ENCODE results near the gene NUP210L. TPM values are rescaled to one million over a fixed set of nuclear protein-coding genes. Genes with fewer than 3 reads are reported as not detected.
A peak's percentile ranks its signal among the peaks of the same experiment; 100 is the strongest.

The NUP210L gene
- total and polyA plus RNA-seq, 2 of the 13 experiments (the other 11 are each of a cell fraction or from before 2014, with no cell fraction given), result not detected

- 0 out of 2 replicates have a peak, but pooled peaks have one; percentile 43 for TF ChIP-seq ZNF318 (CRISPR knock-in tag; IDR thresholded peaks at IDR 0.05)
- peak; percentile 94 for TF ChIP-seq ERF (CRISPR knock-in tag; IDR thresholded peaks at IDR 0.05)
- TF ChIP-seq ZKSCAN1 (IDR thresholded peaks at IDR 0.05; ENCODE audit: low read length), result no peak
- TF ChIP-seq CBFB (CRISPR knock-in tag; IDR thresholded peaks at IDR 0.05), result peak; percentile 83
- peak; percentile 77 for TF ChIP-seq ATF2 (CRISPR knock-in tag; IDR thresholded peaks at IDR 0.05)
- no peak for TF ChIP-seq NONO (IDR thresholded peaks at IDR 0.05)
- TF ChIP-seq NONO (CRISPR knock-in tag; conservative IDR thresholded peaks at IDR 0.05), result peak; percentile 84
- no peak for TF ChIP-seq ZNF850 (CRISPR knock-in tag; conservative IDR thresholded peaks at IDR 0.05)
- TF ChIP-seq ZNF326 (CRISPR knock-in tag; IDR thresholded peaks at IDR 0.05; ENCODE audit: borderline replicate concordance), result no peak
- TF ChIP-seq RXRA (CRISPR knock-in tag; IDR thresholded peaks at IDR 0.05), result peak; percentile 75
- peak; percentile 68; the same call in 1 of the 2 replicates for TF ChIP-seq ZSCAN9 (CRISPR knock-in tag; IDR thresholded peaks at IDR 0.05; ENCODE audit: borderline replicate concordance)
- 0 out of 2 replicates have a peak, but pooled peaks have one; percentile 63 for TF ChIP-seq ZSCAN31 (CRISPR knock-in tag; IDR thresholded peaks at IDR 0.05; ENCODE audit: low read depth)
These were observed 164.3 kb downstream of the NUP210L start, which contains the start of gene RPS27 (continued) for GRCh38 chr1:153990468-153991150.

All from HepG2 (cell line).